K562 (cell line): ENCODE data around the gene ZNF180. TPM values are rescaled to one million over a fixed set of nuclear protein-coding genes. Genes with fewer than 3 reads are reported as not detected.

ENCODE experiments used
- ATAC-seq: fragments of 200-7000 bp; cut with Tn5 transposase; 3 replicates; pipeline ENCODE4 v1.9.1; 2020; ENCODE audit warnings: moderate library complexity
- BruUV-seq: library from RNA; stranded (reverse); fragments of 400-500 nt; replicated peaks from 2 replicates; lab custom pipeline; 2021; lab: Mats Ljungman, UMichigan
- CTCF ChIA-PET: fragments of 300-600 bp; formaldehyde crosslinking; extraction: SDS; loops from one replicate; lab custom pipeline; 2021; ENCODE audit warnings: low intra/inter-chr PET ratio; lab: Yijun Ruan, JAX
- POLR2A ChIA-PET: fragments of 300-600, 350-650 bp; sonication (Branson Sonifier 250); formaldehyde crosslinking; extraction: SDS; loops from one replicate; lab custom pipeline; 2021; ENCODE audit warnings: antibody characterized with exemption, inconsistent platforms; lab: Yijun Ruan, JAX
- DNase-seq, 4 experiments: peaks; one replicate each; pipeline versions ENCODE4 v3.0.0 to v3.0.0-alpha.2; 2011 to 2018; ENCODE audit warnings: low spot score in 3 of 4, mixed read lengths in 3 of 4; ENCODE audit errors: extremely low read depth in 1 of 4
- FAIRE-seq: peaks from 2 replicates; lab custom pipeline; 2011; peaks lifted over from hg19 to GRCh38; lab: Jason Lieb, UNC
- H2AFZ ChIP-seq: 2 replicates; pipeline ENCODE4 v1.6.0; 2011; ENCODE audit warnings: low read depth, low read length, control low read depth, inconsistent platforms
- H3K27ac ChIP-seq: fragments of 200-600 bp; 3 replicates; pipeline ENCODE4 v1.8.0; 2011; ENCODE audit warnings: low read depth, mild to moderate bottlenecking, control low read depth, inconsistent platforms, low read length, moderate library complexity, mixed read lengths; ENCODE audit errors: extremely low read depth
- H3K27me3 ChIP-seq, 2 experiments: fragments of 300-600 bp in 1 of 2; 2 replicates in 1 of 2; 3 replicates in 1 of 2; pipeline versions ENCODE4 v1.6.0 to v1.8.0; 2011; ENCODE audit warnings: inconsistent platforms in 2 of 2, low read length in 2 of 2, mild to moderate bottlenecking in 1 of 2, mixed read lengths in 1 of 2, moderate library complexity in 1 of 2; ENCODE audit not compliant: control insufficient read depth in 2 of 2, insufficient read depth in 2 of 2
- H3K36me3 ChIP-seq: fragments of 300-600 bp; 3 replicates; pipeline ENCODE4 v1.8.0; 2011; ENCODE audit warnings: mild to moderate bottlenecking, low read length, inconsistent platforms; ENCODE audit not compliant: control insufficient read depth, insufficient read depth
- H3K4me1 ChIP-seq, 2 experiments: fragments of 200-600 bp in 1 of 2; replicated peaks in 1 of 2; 2 replicates in 1 of 2; 3 replicates in 1 of 2; pipeline versions ENCODE4 v1.5.1 to v1.8.0; 2011; ENCODE audit warnings: inconsistent platforms in 2 of 2, low read length in 2 of 2, mild to moderate bottlenecking in 1 of 2, mixed read lengths in 1 of 2, moderate library complexity in 1 of 2; ENCODE audit not compliant: control insufficient read depth in 2 of 2, insufficient read depth in 2 of 2
- H3K4me2 ChIP-seq: 2 replicates; pipeline ENCODE4 v1.6.1; 2011; ENCODE audit warnings: low read length, control low read depth, inconsistent platforms, mixed read lengths; ENCODE audit not compliant: insufficient read depth
- H3K4me3 ChIP-seq: fragments of 200-600 bp; sonication (generic), shearing (Covaris generic); 2 replicates; pipeline ENCODE4 v1.5.1; 2016; ENCODE audit warnings: control low read depth, inconsistent platforms
- H3K79me2 ChIP-seq: fragments of 200-600 bp; 3 replicates; pipeline ENCODE4 v1.8.0; 2011; ENCODE audit warnings: low read length, inconsistent platforms; ENCODE audit not compliant: control insufficient read depth, insufficient read depth
- H3K9ac ChIP-seq, 2 experiments: 2 replicates each; pipeline versions ENCODE4 v1.6.0 to v1.6.1; 2011; ENCODE audit warnings: low read depth in 2 of 2, low read length in 2 of 2, control low read depth in 1 of 2, inconsistent platforms in 1 of 2, mild to moderate bottlenecking in 1 of 2, mixed read lengths in 1 of 2; ENCODE audit not compliant: insufficient read depth in 1 of 2
- H3K9me1 ChIP-seq: one replicate; pipeline ENCODE4 v1.6.0; 2011; ENCODE audit warnings: inconsistent platforms, mild to moderate bottlenecking, low read length, moderate library complexity; ENCODE audit not compliant: control insufficient read depth, insufficient read depth
- H3K9me3 ChIP-seq: replicated peaks from 2 replicates; pipeline ENCODE4 v1.5.1; 2011; ENCODE audit warnings: low read depth, low read length, inconsistent platforms; ENCODE audit not compliant: control insufficient read depth, insufficient read depth
- H4K20me1 ChIP-seq: replicated peaks from 2 replicates; pipeline ENCODE4 v1.6.1; 2011; ENCODE audit warnings: low read length, inconsistent platforms, mixed read lengths; ENCODE audit not compliant: control insufficient read depth, insufficient read depth
- ATF7 ChIP-seq: fragments of 450-650 bp; IDR thresholded peaks from 2 replicates; pipeline ENCODE4 v1.7.1; 2014; ENCODE audit warnings: mild to moderate bottlenecking, moderate library complexity
- ELK1 ChIP-seq: sonication (generic); formaldehyde crosslinking; IDR thresholded peaks from 2 replicates; pipeline ENCODE4 v1.8.1; 2022; ENCODE audit warnings: missing genetic modification reagents
- FOS ChIP-seq: IDR thresholded peaks from 3 replicates; pipeline ENCODE4 v1.6.1; 2011; ENCODE audit not compliant: insufficient read length; ENCODE audit errors: extremely low read depth
- PCBP2 ChIP-seq: fragments of 200-400 bp; formaldehyde crosslinking; IDR thresholded peaks from 2 replicates; pipeline ENCODE4 v1.6.1; 2018; ENCODE audit warnings: low read length, low read depth, mild to moderate bottlenecking, moderate library complexity; ENCODE audit not compliant: poor library complexity, severe bottlenecking
- POLR2B ChIP-seq: fragments of 450-650 bp; IDR thresholded peaks from 2 replicates; pipeline ENCODE4 v1.6.1; 2018; ENCODE audit warnings: low read depth; ENCODE audit not compliant: partially characterized antibody
- RNF219 ChIP-seq: fragments of 250-450 bp; sonication (Bioruptor Pico); IDR thresholded peaks from 2 replicates; pipeline ENCODE4 v1.5.0; 2022; ENCODE audit warnings: mild to moderate bottlenecking
- SAFB2 ChIP-seq: fragments of 200-400 bp; formaldehyde crosslinking; IDR thresholded peaks from 2 replicates; pipeline ENCODE4 v1.6.1; 2018; ENCODE audit warnings: borderline replicate concordance, low read length, low read depth, moderate library complexity; ENCODE audit not compliant: severe bottlenecking
- THAP12 ChIP-seq: fragments of 250-450 bp; sonication (Bioruptor Pico); IDR thresholded peaks from 2 replicates; pipeline ENCODE4 v1.9.0; 2021; ENCODE audit warnings: mild to moderate bottlenecking, inconsistent platforms
- ZNF175 ChIP-seq: fragments of 200-800 bp; sonication (Bioruptor generic); IDR thresholded peaks from 2 replicates; pipeline ENCODE4 v1.6.1; 2016; ENCODE audit warnings: low read depth, mild to moderate bottlenecking, missing genetic modification characterization, missing compliant biosample characterization
- ZNF274 ChIP-seq: IDR thresholded peaks from 2 replicates; pipeline ENCODE4 v1.6.1; 2011; ENCODE audit warnings: low read depth, mild to moderate bottlenecking, low read length, moderate library complexity, borderline replicate concordance
- ZNF740 ChIP-seq, 3 experiments: fragments of 200-800 bp in 1 of 3; sonication (Bioruptor generic) in 1 of 3; sonication (generic) in 1 of 3; formaldehyde crosslinking in 1 of 3; IDR thresholded peaks; 2 replicates each; pipeline versions ENCODE4 v1.6.1 to v1.8.0; 2016 to 2022; ENCODE audit warnings: mild to moderate bottlenecking in 2 of 3, missing compliant biosample characterization in 2 of 3, missing genetic modification characterization in 2 of 3, missing genetic modification reagents in 1 of 3
- ZNF778 ChIP-seq: fragments of 450-650 bp; formaldehyde crosslinking; IDR thresholded peaks from 2 replicates; pipeline ENCODE4 v1.4.0; 2020; ENCODE audit warnings: mild to moderate bottlenecking, moderate library complexity
- WGBS: fragments of 100-300 bp; shearing (Covaris generic); methylation state at CpG from one replicate; pipeline ENCODE4 v1.1.6; 2016; ENCODE audit warnings: low coverage, mixed read lengths; ENCODE audit not compliant: insufficient coverage; ENCODE audit errors: missing lambda C conversion rate; 5-methylcytosine and 5-hydroxymethylcytosine counted together
- in situ Hi-C: fragments of 300-500 bp; cut with MboI; formaldehyde crosslinking; loops from 4 replicates; pipeline ENCODE4 v1.15.0; 2018; ENCODE audit warnings: inconsistent platforms, mixed read lengths
- intact Hi-C: fragments of 100-400 bp; cut with micrococcal nuclease; formaldehyde crosslinking; loops from 2 replicates; pipeline ENCODE4 v1.14.2; 2022
- polyA plus RNA-seq, 8 experiments: library from polyadenylated mRNA; depleted of rRNA in 4 of 8; stranded (reverse) in 5 of 8; unstranded in 3 of 8; fragments of >200 nt; fragmentation: Nextera tagmentation in 2 of 8; fragmentation: Illumina TruSeq in 1 of 8; extraction: Ambion mirVana in 2 of 8; extraction: Trizol in 1 of 8; gene quantifications; 2 replicates each; pipeline versions ENCODE4 v1.2.1 to v1.2.3, GENCODE V29; 2011 to 2014; ENCODE audit warnings: inconsistent platforms in 1 of 8, missing spikeins in 1 of 8
- total RNA-seq, 7 experiments: library from RNA; depleted of rRNA in 6 of 7; stranded (reverse); fragments of >200 nt in 6 of 7; fragmentation: Illumina TruSeq in 2 of 7; extraction: Trizol in 2 of 7; gene quantifications; 2 replicates each; pipeline versions ENCODE4 v1.2.1 to v1.2.3, GENCODE V29; 2011 to 2021; ENCODE audit warnings: low replicate concordance in 1 of 7

ZNF180 gene
- total and polyA plus RNA-seq, 9 of the 15 experiments (the other 6 are each of a cell fraction or from before 2014, with no cell fraction given): 1.8 to 8.7 (median 5.9) TPM

GRCh38 chr19:44435441-44435840, 64.9 kb downstream of the ZNF180 start (continued):
- no peak for TF ChIP-seq THAP12 (CRISPR knock-in tag)

GRCh38 chr19:44430956-44431355, 69.4 kb downstream of the ZNF180 start:
- POLR2A ChIA-PET: no interaction called here
- no peak for ATAC-seq
- Histone ChIP-seq H2AFZ (no peak overlapping the region), H3K27ac (no peak overlapping the region), H3K27me3 (no peaks in the 10 kb centered on the region), H4K20me1 (no peaks in the 10 kb centered on the region), H3K36me3 (no peaks in the 10 kb centered on the region), H3K9me3 (peaks cover under 1% of the 10 kb centered on the region; the same call in 1 of the 2 replicates), H3K4me3 (no peak overlapping the region), H3K9ac (no peak overlapping the region), H3K9me1 (no peaks in the 10 kb centered on the region), H3K4me2 (no peak overlapping the region), H3K79me2 (no peaks in the 10 kb centered on the region), H3K4me1 (no peaks in the 10 kb centered on the region)
- 6% methylated on average over 1 of the region's 1 CpG for WGBS
- intact Hi-C loops: no loop called here
- CTCF ChIA-PET: no interaction called here
- in situ Hi-C loops: no loop called here
- no TSS peak for BruUV-seq
- no peak for DNase-seq
- no peak for FAIRE-seq
- TF ChIP-seq ZNF175 (no peak), ELK1 (CRISPR knock-in tag) (no peak), RNF219 (no peak), ZNF778 (CRISPR knock-in tag) (no peak), ZNF274 (no peak), FOS (no peak), ATF7 (no peak), PCBP2 (no peak), POLR2B (no peak), ZNF740 (CRISPR knock-in tag; IDR thresholded peaks at IDR 0.05) (no peak), ZNF740 (tag; IDR thresholded peaks at IDR 0.05) (no peak), SAFB2 (no peak)
